ENCODE measurements around the gene PLEKHA1.

- TF ChIP-seq CTCF (conservative IDR thresholded peaks at IDR 0.05; ENCODE audit: low read depth, low read length) (no peak), EZH2 (IDR thresholded peaks at IDR 0.05; ENCODE audit: borderline replicate concordance, low read depth, low read length, poor library complexity, severe bottlenecking) (no peak)
Measured at GRCh38 chr10:122362031-122362592, 12.4 kb upstream of the PLEKHA1 start.

All from A673 (cell line).